Mucosa of descending colon (tissue), 3 donors: Measurements from ENCODE around the gene OTOP2. TPM values are rescaled to one million over a fixed set of nuclear protein-coding genes. Genes with fewer than 3 reads are reported as not detected.

Experiments
- ATAC-seq: fragments of 200-7000 bp; cut with Tn5 transposase; one replicate; pipeline ENCODE4 v1.9.1; 2020; ENCODE audit warnings: mild to moderate bottlenecking, moderate library complexity
- DNase-seq, 3 donors: peaks; one replicate each; pipeline ENCODE4 v3.0.0-alpha.2; 2020
- H3K36me3 ChIP-seq: fragments of 200-600 bp; one replicate; pipeline ENCODE4 v1.8.0; 2021; ENCODE audit warnings: low read depth, mild to moderate bottlenecking
- H3K4me1 ChIP-seq: fragments of 200-600 bp; one replicate; pipeline ENCODE4 v1.8.0; 2021; ENCODE audit warnings: low read depth, mild to moderate bottlenecking
- H3K4me3 ChIP-seq: fragments of 200-600 bp; one replicate; pipeline ENCODE4 v1.8.0; 2021; ENCODE audit warnings: mild to moderate bottlenecking
- H3K9me3 ChIP-seq: fragments of 200-600 bp; one replicate; pipeline ENCODE4 v1.8.0; 2021; ENCODE audit warnings: mild to moderate bottlenecking
- CTCF ChIP-seq: fragments of 200-600 bp; IDR thresholded peaks from one replicate; pipeline ENCODE4 v1.8.0; 2022; ENCODE audit warnings: antibody characterized with exemption, mild to moderate bottlenecking
- intact Hi-C, 2 donors: fragments of 100-400 bp; cut with DNase I in 1 of 2; cut with micrococcal nuclease in 1 of 2; formaldehyde crosslinking; loops; one replicate each; pipeline versions ENCODE4 v1.11.0 to v1.11.1; 2022; cut with DNase I, micrococcal nuclease
- total RNA-seq, 3 donors: library from RNA; stranded (reverse); fragmentation: NEBNext Ultra II Directional in 2 of 3; extraction: Animal tissue kit (Norgen Biotek cat#: 25700) in 2 of 3; gene quantifications; one replicate each; pipeline versions ENCODE4 v1.2.1 to v1.2.4, GENCODE V29; 2021 to 2023
- donor health status: DM: no; HTN: no; CAD: no; lungs with moderate emphysema.
- donor health status: DM: no; HTN: no; CAD: no.
- donor health status: DM: no; HTN: yes; CAD: no.

OTOP2 gene
- total RNA-seq, 3 donors from 2014 or later = 15.3 to 135 (median 54.0) TPM

- ATAC-seq (peak; percentile 9), DNase-seq (no peak)
- Histone ChIP-seq H3K36me3 (no peaks in the 10 kb centered on the region), H3K4me1 (peaks cover 9% of the 10 kb centered on the region), H3K4me3 (no peak overlapping the region), H3K9me3 (no peaks in the 10 kb centered on the region)
- TF ChIP-seq CTCF = no peak
- intact Hi-C loops = no loop called here
Observed at GRCh38 chr17:74950207-74950606, 26.1 kb downstream of the OTOP2 start.

GRCh38 chr17:74951065-74951464 lies 27.0 kb downstream of the OTOP2 start:
- no peak overlapping the region for H3K4me3 ChIP-seq
- H3K36me3 ChIP-seq = no peaks in the 10 kb centered on the region
- no peak for TF ChIP-seq CTCF
- DNase-seq (no peak), ATAC-seq (no peak)
- intact Hi-C loops = no loop called here
- H3K9me3 ChIP-seq = no peaks in the 10 kb centered on the region
- H3K4me1 ChIP-seq = peaks cover 9% of the 10 kb centered on the region

GRCh38 chr17:74951680-74952421 lies 27.8 kb downstream of the OTOP2 start:
- DNase-seq (no peak), ATAC-seq (no peak)
- no peaks in the 10 kb centered on the region for H3K36me3 ChIP-seq
- peaks cover 9% of the 10 kb centered on the region for H3K4me1 ChIP-seq
- no peak for TF ChIP-seq CTCF
- H3K4me3 ChIP-seq = no peak overlapping the region
- intact Hi-C loops = no loop called here
- H3K9me3 ChIP-seq = no peaks in the 10 kb centered on the region

- TF ChIP-seq CTCF = no peak
- Histone ChIP-seq H3K4me3 (no peak overlapping the region), H3K9me3 (no peaks in the 10 kb centered on the region), H3K4me1 (peaks cover 9% of the 10 kb centered on the region), H3K36me3 (no peaks in the 10 kb centered on the region)
- peak; percentile 60 for ATAC-seq
- intact Hi-C loops = no loop called here
- DNase-seq = no peak
Observed at GRCh38 chr17:74952431-74953133, 28.5 kb downstream of the OTOP2 start.

- ATAC-seq (peak; percentile 78), DNase-seq (peak in 1 of 3 donors; percentile 58)
- H3K36me3 ChIP-seq = no peaks in the 10 kb centered on the region
- H3K4me3 ChIP-seq = no peak overlapping the region
- intact Hi-C loops = no loop called here
- TF ChIP-seq CTCF = no peak
- no peaks in the 10 kb centered on the region for H3K9me3 ChIP-seq
- peaks cover 9% of the 10 kb centered on the region for H3K4me1 ChIP-seq
Observed at GRCh38 chr17:74953134-74953687, 29.1 kb downstream of the OTOP2 start.
